Suppressor macrophage treated with lipopolysaccharide for 4 hours (primary cell): ENCODE results near the gene HDAC4.

Source experiments
- DNase-seq: peaks from one replicate; pipeline ENCODE4 v3.0.0-alpha.2; 2020

Gene HDAC4

DNA sequence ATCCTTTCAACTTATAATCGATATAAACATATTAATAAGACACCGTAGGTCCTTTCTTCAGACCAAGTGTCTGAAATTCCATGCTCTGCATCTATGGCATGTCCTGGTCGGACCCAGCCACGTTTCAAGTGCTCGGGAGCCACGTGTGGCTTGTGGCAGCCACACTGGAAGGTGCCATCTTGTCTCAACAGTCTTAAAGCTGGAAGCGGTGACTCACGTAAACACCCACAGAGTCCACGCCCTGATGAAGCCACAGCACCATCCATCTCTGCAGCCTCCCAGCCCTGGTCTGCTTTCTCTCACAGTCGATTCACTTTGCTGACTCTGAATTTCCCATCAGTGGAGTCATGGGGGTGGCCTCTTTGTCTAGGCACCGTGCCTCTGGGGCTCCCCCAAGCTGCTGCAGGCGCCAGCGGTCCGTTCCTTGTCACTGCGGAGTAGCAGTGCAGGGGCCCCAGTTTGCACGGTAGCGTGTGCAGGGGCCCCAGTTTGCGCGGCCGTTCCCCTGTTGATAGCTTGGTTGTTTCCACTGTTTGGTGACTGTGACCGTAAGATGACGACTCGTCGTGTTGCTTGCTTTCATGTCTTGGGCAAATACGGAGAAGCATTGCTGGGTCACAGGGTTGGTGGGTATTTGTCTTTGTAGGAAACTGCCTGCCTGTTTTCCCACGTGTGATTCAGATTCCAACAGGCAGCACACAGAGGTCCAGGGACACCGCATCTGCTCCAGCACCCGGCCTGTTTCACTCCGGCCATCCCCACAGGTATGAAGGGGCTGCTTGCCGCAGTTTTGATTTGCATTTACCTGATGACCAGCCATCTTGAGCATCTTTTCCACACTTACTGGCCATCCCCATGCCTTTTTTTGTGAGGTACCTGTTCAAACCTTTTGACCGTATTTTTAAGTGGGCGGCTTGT lies 240.3 kb downstream of the HDAC4 start:
- DNase-seq = no peak

DNA sequence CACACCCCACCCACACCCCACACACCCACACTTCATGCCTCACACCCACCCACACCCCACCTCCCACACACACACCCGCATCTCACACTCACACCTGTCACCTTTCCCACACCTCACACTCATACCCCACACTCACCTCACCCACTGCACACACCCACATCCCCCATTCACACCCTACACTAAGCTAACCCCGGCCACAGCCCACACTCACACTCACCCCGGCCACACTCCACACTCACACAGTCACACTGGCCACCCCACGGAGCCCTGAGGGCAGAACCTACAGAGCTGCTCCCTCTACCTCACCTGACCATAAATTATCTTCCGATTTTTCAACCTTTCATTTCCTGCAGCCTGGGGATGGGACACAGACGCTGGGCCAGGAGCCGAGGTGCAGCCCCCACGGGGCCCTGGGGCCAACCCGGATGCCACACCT lies 241.3 kb downstream of the HDAC4 start:
- DNase-seq = no peak

DNA sequence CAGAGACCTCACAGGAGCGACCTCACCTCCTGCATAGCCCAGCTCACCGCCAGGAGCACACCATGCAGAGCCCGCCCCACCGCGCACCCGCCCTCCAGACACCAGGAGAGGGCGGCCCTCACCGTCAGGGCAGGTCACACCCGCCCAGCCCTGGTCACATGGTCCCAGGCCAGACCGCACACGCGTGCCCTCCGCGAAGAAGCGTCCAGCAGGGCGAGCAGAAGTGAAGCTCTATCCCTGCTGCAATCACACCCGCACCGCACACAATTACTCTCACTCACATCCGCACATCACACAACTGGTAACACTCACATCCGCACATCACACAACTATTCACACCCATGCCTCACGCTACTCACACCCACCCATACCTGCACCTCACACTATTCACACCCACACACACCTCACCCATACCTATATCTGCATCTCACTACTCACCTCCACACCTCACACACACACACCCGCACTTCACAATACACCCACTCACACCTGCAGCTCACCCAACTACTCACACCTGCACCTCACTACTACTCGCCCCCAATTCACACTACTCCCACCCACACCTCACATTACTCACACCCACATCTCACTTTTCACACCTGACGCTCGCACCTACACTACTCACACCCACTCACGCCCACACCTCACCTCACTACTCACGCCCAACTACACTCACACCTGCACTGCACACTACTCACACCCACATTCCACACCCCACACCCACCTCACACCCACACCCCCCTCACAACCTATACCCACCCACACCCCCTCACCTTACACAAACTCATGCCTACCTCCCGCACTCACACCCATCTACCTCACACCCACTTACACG lies 242.0 kb downstream of the HDAC4 start:
- no peak for DNase-seq

DNA sequence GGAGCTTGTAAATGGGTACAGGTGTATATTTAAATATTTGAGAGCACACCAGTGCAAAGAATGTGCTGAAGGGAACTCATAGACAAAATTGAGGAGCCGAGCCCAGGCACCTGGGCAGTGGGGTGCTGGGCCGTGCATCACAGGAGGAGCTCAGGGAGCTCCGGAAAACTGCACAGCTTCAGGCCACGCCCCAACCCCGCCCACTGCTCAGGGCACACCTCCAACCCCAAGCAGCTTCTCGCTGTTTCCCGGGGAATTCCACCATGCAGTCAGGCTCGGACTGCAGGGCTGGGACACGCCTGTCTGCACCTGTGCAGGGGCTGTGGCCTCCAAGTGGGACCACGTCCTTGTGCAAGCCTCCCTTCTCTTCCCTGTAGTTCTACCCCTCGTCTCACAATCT lies 243.0 kb downstream of the HDAC4 start:
- DNase-seq = no peak

DNA sequence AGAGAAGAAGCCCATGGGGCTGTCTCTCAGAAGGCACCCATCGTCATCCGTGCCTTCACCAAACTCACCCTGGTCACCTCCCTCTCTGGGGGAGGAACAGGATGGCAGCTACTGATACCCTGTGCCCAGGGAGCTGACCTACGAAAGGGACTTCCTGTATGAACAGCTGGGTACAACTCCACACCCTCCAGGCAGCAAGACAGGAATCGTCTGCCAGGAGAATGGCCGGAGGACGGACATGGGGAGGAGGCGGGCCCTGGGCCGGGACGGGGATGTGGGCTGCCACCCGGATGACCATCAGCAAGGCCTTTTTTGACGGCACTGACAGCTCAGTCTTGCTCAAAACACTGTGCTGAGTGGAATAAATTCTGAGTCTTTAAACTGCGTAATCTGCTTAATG lies 243.6 kb downstream of the HDAC4 start:
- DNase-seq = no peak

DNA sequence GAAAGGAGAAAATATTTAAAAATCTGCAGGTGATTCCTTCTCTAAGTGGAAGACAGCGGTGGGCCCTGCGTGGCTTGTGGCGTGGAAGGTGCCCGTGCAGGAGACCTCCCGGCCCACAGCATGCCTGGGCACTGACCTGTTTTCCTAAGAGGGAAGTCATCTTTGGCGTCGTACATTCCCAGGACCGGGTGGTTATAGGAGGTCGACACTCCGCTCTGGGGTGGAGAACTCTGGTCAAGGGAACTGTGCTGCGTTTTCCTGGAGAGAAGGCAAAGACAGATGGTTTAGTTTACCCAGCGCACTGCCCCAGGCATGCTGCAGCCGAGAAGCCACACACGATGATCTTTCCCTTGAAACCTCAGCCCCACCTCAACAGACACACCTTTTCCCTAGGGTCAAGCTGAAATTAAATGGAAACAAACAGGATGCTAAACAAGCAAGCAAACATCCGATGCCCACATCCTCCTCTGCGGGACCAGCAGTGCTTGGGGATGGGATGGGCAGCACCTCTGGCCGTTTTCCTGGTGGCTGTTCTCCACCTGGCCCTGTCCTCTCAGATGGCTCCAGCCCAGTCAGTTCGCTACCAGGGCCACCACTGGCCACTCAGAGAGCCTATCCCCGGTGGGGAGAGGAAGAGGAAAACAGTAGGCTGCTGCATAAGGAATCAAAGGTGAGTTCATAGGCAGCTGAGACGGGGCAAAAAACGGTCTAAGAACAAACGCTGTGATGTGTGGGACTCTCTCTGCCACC lies 244.1 kb downstream of the HDAC4 start:
- DNase-seq = no peak

DNA sequence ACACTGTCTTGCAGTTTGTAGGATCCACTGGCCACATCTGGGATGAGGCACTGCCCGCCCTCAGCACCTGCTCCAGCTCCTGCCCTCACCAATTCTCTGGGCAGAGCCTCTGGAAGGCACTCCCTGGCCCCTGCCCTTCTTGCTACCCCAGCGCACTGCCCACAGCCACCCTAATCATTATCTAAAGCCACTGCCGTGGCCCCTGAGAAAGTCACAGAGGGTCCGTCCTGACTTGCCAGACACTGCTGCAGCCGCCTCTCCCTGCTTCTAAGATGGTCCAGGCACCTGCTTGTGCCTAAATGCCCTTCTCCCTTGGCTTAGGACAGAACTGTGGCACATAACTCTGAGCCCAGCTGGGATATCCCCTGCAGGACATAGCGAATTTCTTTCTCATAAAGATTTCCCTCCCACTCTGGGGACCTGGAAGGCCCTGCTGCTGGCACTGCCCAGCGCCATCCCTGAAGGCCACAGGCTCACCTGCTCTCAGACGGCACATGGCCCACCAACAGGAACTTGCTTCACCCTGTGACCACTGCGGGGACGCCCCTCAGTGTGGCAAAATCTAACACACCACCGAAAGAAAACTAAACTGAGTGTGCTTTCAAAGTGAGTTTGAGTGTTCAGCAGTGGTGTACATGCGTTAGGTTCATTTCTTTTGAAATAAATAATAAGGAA lies 244.9 kb downstream of the HDAC4 start:
- no peak for DNase-seq

DNA sequence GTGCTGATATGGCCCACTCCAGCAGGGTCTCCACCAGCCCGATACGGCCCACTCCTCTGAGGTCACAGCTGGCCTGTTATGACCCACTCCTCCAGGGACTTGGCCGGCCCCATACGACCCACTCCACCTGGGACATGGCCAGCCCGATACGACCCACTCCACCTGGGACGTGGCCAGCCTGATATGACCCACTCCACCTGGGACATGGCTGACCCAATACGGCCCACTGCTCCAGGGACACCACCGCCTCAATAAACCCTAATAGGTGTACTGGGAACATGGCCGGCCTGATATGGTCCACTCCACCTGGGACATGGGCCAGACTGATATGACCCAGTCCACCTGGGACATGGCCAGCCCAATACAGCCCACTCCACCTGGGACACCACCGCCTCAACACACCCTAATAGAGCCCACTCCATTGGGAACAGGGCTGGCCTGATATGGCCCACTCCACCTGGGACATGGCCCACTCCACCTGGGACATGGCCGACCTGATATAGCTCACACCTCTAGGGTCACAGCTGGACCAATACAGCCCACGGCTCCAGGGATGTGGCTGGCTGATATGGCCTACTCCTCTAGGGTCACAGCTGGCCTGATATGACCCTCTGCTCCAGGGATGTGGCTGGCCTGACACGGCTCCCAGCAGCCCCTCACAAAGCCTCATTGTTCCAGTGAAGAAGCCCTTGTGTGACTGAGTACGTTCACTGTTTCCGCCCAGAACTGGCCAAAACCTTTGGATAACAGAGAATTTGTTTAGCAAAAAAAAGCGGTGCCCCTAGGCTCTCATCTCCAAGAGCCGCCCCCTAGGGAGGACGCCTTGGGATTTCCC lies 245.6 kb downstream of the HDAC4 start:
- no peak for DNase-seq

DNA sequence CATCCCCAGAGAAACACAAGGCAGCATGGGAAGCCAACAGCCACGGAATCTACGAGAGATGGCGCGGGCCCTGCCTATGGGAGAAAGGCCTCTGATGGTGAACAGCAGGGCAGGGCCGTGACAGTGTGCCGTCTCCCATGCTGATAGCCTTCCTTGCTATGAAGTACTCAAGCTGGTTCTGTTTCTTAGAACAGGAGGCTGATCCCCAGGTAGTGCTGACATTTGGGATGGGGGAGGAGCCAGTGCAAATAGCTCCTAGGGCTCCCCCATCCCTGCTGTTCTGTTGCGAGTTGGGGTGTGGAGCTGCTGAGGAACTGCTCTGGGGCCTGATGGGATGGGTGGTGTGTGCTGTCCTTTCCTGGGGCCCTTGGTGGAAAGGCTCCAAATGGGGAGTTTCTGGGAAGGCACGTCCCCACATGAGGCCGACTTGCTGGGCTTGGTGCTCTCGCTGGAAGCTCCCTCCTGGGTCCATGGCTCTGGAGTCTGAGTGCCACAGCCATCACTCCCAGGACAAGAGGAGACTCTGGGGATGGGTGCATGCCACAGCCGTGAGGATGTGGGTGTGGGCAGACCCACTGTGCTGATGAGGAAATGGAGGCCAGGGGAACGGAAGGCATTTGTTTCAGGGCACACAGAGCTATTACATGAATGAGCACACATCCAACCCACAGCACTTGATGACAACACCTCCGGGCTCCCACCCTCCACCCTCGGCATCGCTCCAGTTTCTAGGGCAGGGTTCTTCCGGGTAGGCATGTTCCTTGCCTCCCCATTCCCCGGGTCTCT lies 246.8 kb downstream of the HDAC4 start:
- DNase-seq = no peak

DNA sequence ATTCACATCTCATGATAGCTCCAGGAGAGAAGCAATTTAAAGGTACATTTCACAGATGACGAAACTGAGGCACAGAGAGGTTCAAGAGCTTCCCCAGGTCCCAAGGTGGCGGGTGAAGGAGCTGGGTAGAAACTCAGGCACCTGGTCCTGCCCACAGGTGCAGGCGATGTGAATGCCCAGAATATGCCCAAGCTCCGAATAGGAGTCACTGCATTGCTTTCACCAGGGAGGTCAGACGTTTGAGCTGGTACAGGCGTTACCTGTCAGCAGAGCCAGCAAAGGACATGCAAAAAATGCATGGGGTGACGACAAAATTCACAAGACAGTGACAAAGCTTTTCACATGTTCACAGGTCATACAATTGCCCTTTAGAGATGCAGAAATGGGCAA lies 247.9 kb downstream of the HDAC4 start:
- DNase-seq = no peak

DNA sequence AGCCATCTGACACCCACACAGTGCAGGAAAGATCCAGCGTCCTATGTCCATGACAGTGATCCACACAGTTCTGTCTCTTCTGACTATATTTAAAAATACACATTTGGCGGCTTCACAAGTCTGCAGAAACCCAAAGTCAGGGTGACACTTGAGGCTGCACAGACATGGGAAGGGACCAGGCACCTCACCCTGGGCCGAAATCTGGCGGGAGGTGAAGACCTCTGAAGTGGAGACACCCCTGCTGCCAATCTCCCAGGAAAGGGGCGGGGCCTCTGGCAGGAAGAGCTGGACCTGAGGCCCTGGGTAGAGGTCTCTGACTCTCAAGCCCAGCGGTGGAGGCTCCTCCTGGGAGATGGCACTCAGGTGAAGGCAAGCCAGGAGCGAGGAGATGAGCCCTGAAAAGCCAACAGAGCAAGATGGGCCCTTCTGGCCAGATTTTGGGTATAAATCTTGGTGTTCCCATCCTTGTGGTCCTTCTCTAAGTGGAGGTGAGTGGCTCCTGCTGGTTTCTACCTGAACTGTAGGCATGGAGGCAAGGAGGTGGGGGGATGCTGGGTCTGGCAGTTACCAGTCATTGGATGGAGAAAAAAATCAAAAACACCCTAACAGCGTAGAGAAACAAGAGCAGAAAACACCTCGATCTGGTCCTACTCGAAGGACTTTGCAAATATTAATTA lies 248.4 kb downstream of the HDAC4 start:
- no peak for DNase-seq

DNA sequence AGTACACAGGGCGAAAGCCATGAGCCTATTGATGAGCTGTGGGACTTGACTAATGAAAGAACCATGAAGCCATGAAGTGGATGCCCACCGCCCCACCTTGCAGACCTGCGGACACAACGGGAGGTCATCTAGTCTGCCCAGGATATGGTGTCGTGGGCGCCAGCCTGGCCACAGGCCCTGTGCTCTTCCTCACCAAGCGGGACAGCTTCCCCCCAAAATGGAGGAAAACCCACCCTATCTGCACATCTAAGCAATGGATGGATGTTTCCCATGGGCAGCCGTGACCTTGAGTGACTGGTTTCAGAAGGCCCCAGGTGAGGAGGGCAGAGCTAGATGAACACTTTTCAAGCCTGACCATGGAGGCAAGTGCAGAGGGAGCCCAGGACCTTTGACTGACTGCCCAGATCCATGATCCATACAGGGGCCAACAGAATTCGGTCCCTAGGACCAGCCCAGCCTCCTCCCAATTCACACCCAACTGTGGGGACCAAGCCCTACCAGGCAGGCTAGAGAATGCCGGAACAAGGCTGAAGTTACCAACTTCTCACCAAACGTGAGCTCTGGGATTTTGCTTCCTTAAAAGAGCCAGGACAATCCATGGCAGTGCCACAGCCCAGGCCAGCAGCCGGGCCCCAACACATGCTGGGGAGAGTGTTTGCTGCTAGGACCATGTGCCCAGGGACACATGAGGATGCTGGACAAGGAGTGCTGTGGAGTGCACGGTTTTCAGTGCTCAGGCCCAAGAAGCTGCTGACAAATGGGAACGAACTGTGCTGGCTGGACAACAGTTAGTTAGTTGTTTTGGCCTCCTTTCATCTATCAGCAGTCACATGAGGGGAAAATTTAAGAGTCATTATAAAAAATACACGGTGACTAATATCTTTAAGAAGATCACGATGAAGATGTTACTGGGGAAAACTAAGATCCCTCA lies 249.4 kb downstream of the HDAC4 start:
- no peak for DNase-seq

DNA sequence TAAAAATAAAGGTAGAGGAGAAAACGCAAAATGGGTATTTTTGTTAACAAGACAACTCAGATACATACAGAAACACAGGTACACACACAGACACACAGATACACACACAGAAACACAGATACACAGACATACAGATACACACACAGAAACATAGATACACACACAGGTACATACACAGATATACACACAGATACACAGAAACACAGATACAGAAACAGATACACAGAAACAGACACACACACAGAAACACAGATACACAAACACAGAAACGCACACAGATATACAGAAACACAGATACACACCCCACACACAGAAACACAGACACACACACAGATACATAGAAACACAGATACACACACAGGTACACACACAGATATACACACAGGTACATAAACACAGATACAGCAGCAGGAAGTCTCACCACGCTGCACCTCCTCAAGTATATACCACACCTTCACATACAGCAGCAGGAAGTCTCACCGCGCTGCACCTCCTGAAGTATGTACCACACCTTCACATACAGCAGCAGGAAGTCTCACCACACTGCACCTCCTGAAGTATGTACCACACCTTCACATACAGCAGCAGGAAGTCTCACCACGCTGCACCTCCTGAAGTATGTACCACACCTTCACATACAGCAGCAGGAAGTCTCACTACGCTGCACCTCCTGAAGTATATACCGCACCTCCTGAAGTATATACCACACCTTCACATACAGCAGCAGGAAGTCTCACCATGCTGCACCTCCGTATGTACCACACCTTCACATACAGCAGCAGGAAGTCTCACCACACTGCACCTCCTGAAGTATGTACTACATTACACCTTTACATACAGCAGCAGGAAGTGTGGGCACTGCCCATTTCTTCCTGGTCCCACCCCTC lies 250.5 kb downstream of the HDAC4 start:
- no peak for DNase-seq

DNA sequence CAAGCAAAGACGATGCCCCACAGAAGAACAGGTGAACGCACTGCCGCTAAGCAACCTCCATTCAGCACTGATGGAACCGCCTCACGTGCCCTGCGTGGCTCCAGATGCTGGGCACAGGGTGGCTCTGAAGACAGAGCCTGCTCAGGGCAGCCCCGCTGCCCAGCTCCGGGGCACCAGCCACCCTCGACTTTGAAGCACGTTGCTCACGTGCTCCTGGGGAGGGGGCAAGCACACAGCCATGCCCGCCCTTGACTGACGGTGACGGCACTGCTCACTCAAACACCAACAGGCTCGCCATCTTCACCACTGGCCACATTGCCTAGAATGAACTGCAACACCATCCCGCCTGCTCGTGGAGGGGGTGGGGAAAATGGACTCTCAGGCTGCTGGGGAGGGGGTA lies 251.3 kb downstream of the HDAC4 start:
- no peak for DNase-seq

DNA sequence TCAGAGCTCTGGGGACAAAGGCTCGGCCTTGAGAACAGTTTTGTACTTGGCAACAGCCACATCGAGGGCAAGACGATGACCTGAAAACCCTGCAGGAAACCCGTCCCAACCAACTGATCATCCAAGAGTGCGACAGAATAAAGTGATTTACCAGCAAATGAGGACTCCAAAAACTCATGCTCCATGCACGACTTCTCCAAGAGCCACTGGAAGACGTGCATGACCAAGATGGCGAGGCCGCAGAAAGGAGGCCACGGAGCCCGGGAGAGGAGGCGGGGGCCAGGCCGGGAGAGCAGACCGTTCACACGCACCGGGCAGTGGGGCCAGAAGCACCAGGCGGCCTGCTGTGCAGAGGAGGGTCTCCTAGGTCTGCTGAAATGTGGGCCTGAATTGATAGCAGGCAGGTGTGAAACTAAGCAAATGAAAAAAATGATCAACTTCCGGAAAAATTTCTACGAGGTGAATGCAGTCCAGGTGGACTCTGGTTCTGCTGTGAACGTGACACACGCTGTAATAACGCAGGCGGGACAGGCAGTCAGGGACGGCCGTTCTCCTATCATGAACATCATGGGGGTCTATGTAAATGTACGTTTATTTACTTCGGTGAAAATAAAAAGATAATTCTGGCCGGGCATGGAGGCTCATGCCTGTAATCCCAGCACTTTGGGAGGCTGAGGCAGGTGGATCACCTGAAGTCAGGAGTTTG lies 252.2 kb downstream of the HDAC4 start:
- no peak for DNase-seq

DNA sequence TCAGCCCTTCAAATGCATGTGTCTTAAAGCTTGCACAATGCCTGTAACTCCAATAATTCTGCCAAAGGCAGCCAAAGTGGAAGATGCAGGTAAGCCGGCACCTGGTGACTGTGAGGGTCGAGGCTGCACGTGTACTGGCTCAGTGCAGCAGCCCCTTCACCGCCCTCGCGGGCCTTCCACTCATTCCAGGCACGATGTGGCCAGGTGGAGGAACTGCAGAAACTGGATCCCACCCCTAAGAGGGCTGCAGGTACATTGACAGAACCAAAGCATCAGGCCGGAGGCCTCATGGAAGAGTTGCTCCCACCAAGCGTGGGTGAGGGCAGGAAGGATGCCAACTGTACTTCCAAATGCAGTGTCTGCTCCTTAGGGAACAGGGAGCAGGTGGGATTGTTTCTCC lies 253.4 kb downstream of the HDAC4 start:
- no peak for DNase-seq

DNA sequence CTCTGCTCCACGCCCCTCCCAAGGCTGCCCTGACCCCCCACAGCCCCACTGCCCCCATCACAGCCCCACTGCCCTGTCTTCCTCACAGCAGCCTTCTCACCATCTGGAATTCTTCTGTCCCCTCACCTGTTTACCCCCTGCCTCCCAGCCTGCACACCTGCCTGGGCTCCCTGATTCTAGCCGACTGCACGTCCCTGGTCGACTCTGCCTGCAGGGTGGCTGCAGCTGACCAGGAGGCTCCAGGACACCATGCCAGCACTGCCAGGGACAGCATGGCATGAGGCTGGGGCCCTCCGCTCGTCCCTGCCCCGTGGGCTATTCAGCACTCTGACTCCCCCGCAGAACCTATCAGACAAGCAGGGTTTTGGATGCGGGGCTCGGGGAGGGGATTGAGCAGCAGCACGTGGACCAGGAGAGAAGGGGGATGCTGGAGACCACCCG lies 254.1 kb downstream of the HDAC4 start:
- no peak for DNase-seq
